Mammary epithelial cell (primary cell): ENCODE data around the gene LINC01488.

Experiments used
- CTCF ChIP-seq, 2 donors: IDR thresholded peaks in 1 of 2; conservative IDR thresholded peaks in 1 of 2; 2 replicates each; pipeline ENCODE4 v1.5.1; 2011 to 2012; ENCODE audit warnings: inconsistent platforms in 2 of 2, low read length in 2 of 2, mild to moderate bottlenecking in 2 of 2, control low read depth in 1 of 2, low read depth in 1 of 2; ENCODE audit not compliant: insufficient read depth in 1 of 2; ENCODE audit errors: extremely low read depth in 1 of 2
- EZH2 ChIP-seq: IDR thresholded peaks from 2 replicates; pipeline ENCODE4 v1.6.1; 2012; ENCODE audit warnings: low read length, inconsistent platforms, borderline replicate concordance

GRCh38 chr11:69514771-69515170, 33.3 kb downstream of the LINC01488 start:
- TF ChIP-seq EZH2 (no peak), CTCF (conservative IDR thresholded peaks at IDR 0.05 in 1 of 2, IDR thresholded peaks at IDR 0.05 in 1 of 2; ENCODE audit: extremely low read depth in 1 of 2, insufficient read depth in 1 of 2, low read depth in 1 of 2, low read length in 2 of 2) (no peak)
